GM23338 (cell line): ENCODE results near the gene STAMBP. TPM values are rescaled to one million over a fixed set of nuclear protein-coding genes. Genes with fewer than 3 reads are reported as not detected.

ENCODE experiments used
- ATAC-seq: fragments of 200-7000 bp; cut with Tn5 transposase; 3 replicates; pipeline ENCODE4 v1.9.1; 2020
- DNase-seq: peaks from one replicate; pipeline ENCODE4 v3.0.0-alpha.2; 2015; ENCODE audit warnings: low spot score
- H2AFZ ChIP-seq: fragments of 200-600 bp; sonication (generic); 2 replicates; pipeline ENCODE4 v1.8.0; 2016; ENCODE audit warnings: antibody characterized with exemption, mild to moderate bottlenecking, moderate library complexity
- H3F3A ChIP-seq: fragments of 200-600 bp; sonication (generic); replicated peaks from 2 replicates; pipeline ENCODE4 v1.8.0; 2017; ENCODE audit warnings: antibody characterized with exemption, mixed run types, low read depth
- H3K27ac ChIP-seq: fragments of 200-600 bp; sonication (generic); 2 replicates; pipeline ENCODE4 v1.6.1; 2016; ENCODE audit warnings: low read depth
- H3K27me3 ChIP-seq: fragments of 200-600 bp; sonication (generic); 2 replicates; pipeline ENCODE4 v1.8.0; 2016; ENCODE audit warnings: mild to moderate bottlenecking, mixed run types, moderate library complexity; ENCODE audit not compliant: insufficient read depth
- H3K36me3 ChIP-seq: fragments of 200-600 bp; sonication (generic); 2 replicates; pipeline ENCODE4 v1.8.0; 2016; ENCODE audit warnings: mild to moderate bottlenecking; ENCODE audit not compliant: insufficient read depth
- H3K4me1 ChIP-seq: fragments of 200-600 bp; sonication (generic); 2 replicates; pipeline ENCODE4 v1.8.0; 2016; ENCODE audit warnings: mild to moderate bottlenecking, moderate library complexity; ENCODE audit not compliant: insufficient read depth
- H3K4me2 ChIP-seq: fragments of 200-600 bp; sonication (generic); 2 replicates; pipeline ENCODE4 v1.7.1; 2017; ENCODE audit warnings: mixed run types
- H3K4me3 ChIP-seq: fragments of 200-600 bp; sonication (generic); 2 replicates; pipeline ENCODE4 v1.6.1; 2016; ENCODE audit warnings: mixed run types
- H3K79me2 ChIP-seq: fragments of 200-600 bp; sonication (generic); replicated peaks from 2 replicates; pipeline ENCODE4 v1.8.0; 2017; ENCODE audit warnings: mild to moderate bottlenecking; ENCODE audit not compliant: insufficient read depth
- H3K9me2 ChIP-seq: fragments of 200-600 bp; sonication (generic); 2 replicates; pipeline ENCODE4 v1.8.0; 2017; ENCODE audit not compliant: insufficient read depth
- H4K20me1 ChIP-seq: fragments of 200-600 bp; sonication (generic); replicated peaks from 2 replicates; pipeline ENCODE4 v1.8.0; 2017; ENCODE audit warnings: mild to moderate bottlenecking; ENCODE audit not compliant: insufficient read depth
- H3K27ac Mint-ChIP-seq: 2 replicates; pipeline ENCODE4 v1.8.0; 2020; ENCODE audit warnings: inconsistent platforms, mild to moderate bottlenecking, moderate library complexity, mixed read lengths
- H3K27me3 Mint-ChIP-seq: 3 replicates; pipeline ENCODE4 v1.8.0; 2022; ENCODE audit warnings: low read depth, mild to moderate bottlenecking, moderate library complexity, mixed read lengths, inconsistent platforms; ENCODE audit not compliant: insufficient read depth, poor library complexity
- H3K36me3 Mint-ChIP-seq: 3 replicates; pipeline ENCODE4 v1.8.0; 2021; ENCODE audit warnings: low read depth, mild to moderate bottlenecking, inconsistent platforms, moderate library complexity, mixed read lengths
- H3K4me1 Mint-ChIP-seq: 3 replicates; pipeline ENCODE4 v1.8.0; 2020; ENCODE audit warnings: mild to moderate bottlenecking, inconsistent platforms, mixed read lengths
- H3K4me3 Mint-ChIP-seq: 3 replicates; pipeline ENCODE4 v1.8.0; 2021; ENCODE audit warnings: moderate library complexity, mild to moderate bottlenecking, inconsistent platforms, mixed read lengths
- H3K9me3 Mint-ChIP-seq: 3 replicates; pipeline ENCODE4 v1.8.0; 2020; ENCODE audit warnings: moderate library complexity, mild to moderate bottlenecking, inconsistent platforms, mixed read lengths
- CREB1 ChIP-seq: fragments of 250-450 bp; sonication (Bioruptor Pico); IDR thresholded peaks from 2 replicates; pipeline ENCODE4 v1.5.0; 2020; ENCODE audit warnings: low read depth, mild to moderate bottlenecking, moderate library complexity
- ETS1 ChIP-seq: IDR thresholded peaks from 2 replicates; pipeline ENCODE4 v1.6.1; 2016; ENCODE audit warnings: antibody characterized with exemption
- EZH2 ChIP-seq: fragments of 200-600 bp; sonication (generic); IDR thresholded peaks from one replicate; pipeline ENCODE4 v1.8.0; 2017; ENCODE audit warnings: antibody characterized with exemption, mild to moderate bottlenecking, low read depth; ENCODE audit not compliant: unreplicated experiment
- EZH2phosphoT487 ChIP-seq: fragments of 200-600 bp; sonication (generic); IDR thresholded peaks from one replicate; pipeline ENCODE4 v1.8.1; 2018; ENCODE audit warnings: antibody characterized with exemption; ENCODE audit not compliant: unreplicated experiment
- JUNB ChIP-seq: IDR thresholded peaks from one replicate; pipeline ENCODE4 v1.6.1; 2016; ENCODE audit warnings: antibody characterized with exemption; ENCODE audit not compliant: unreplicated experiment
- NANOG ChIP-seq: IDR thresholded peaks from 2 replicates; pipeline ENCODE4 v1.6.1; 2016; ENCODE audit warnings: antibody characterized with exemption, borderline replicate concordance
- POLR2AphosphoS5 ChIP-seq: IDR thresholded peaks from 2 replicates; pipeline ENCODE4 v1.6.1; 2016; ENCODE audit warnings: antibody characterized with exemption, low read depth
- REST ChIP-seq: IDR thresholded peaks from one replicate; pipeline ENCODE4 v1.6.1; 2018; ENCODE audit warnings: antibody characterized with exemption; ENCODE audit not compliant: unreplicated experiment
- STAT1 ChIP-seq: IDR thresholded peaks from one replicate; pipeline ENCODE4 v1.6.1; 2016; ENCODE audit warnings: antibody characterized with exemption; ENCODE audit not compliant: unreplicated experiment
- ZNF331 ChIP-seq: fragments of 250-450 bp; sonication (Bioruptor Pico); IDR thresholded peaks from 2 replicates; pipeline ENCODE4 v1.5.0; 2020; ENCODE audit warnings: low read depth, mild to moderate bottlenecking, moderate library complexity
- ZNF462 ChIP-seq: fragments of 250-450 bp; sonication (Bioruptor Pico); IDR thresholded peaks from 2 replicates; pipeline ENCODE4 v1.5.0; 2020; ENCODE audit warnings: mild to moderate bottlenecking, moderate library complexity
- polyA plus RNA-seq: library from polyadenylated mRNA; unstranded; fragments of >200 nt; fragmentation: Nextera tagmentation; extraction: Ambion mirVana; gene quantifications from 2 replicates; pipeline ENCODE4 v1.2.1, GENCODE V29; 2016
- total RNA-seq: library from RNA; depleted of rRNA; stranded (reverse); fragments of >200 nt; shearing (Covaris generic); gene quantifications from 2 replicates; pipeline ENCODE4 v1.2.3, GENCODE V29; 2014

STAMBP gene
- total and polyA plus RNA-seq, 2 experiments from 2014 or later, result 33.9 to 106 TPM

- no peak for TF ChIP-seq JUNB
- TF ChIP-seq ZNF331 (CRISPR knock-in tag), result no peak
Measured at GRCh38 chr2:73862987-73863386, 34.2 kb downstream of the STAMBP start (continued).

- 0 out of 2 replicates have a peak, but pooled peaks cover 2% of the 10 kb centered on the region for H3F3A ChIP-seq
- H3K79me2 ChIP-seq, result no peaks in the 10 kb centered on the region
- no peak overlapping the region for H3K27ac ChIP-seq
- Mint-ChIP-seq H3K27me3 (peaks cover 1% of the 10 kb centered on the region), H3K9me3 (no peaks in the 10 kb centered on the region), H3K36me3 (peaks cover 10% of the 10 kb centered on the region), H3K27ac (no peak overlapping the region), H3K4me3 (no peak overlapping the region), H3K4me1 (peaks cover 10% of the 10 kb centered on the region)
- H3K27me3 ChIP-seq, result no peaks in the 10 kb centered on the region
- peak; percentile 67 for ATAC-seq
- peak; percentile 22 for DNase-seq
- no peak overlapping the region for H3K4me3 ChIP-seq
- no peak for TF ChIP-seq EZH2phosphoT487
- no peak for TF ChIP-seq NANOG
- TF ChIP-seq CREB1, result no peak
- no peak for TF ChIP-seq JUNB
- no peak for TF ChIP-seq ZNF462 (CRISPR knock-in tag)
- TF ChIP-seq STAT1, result no peak
- no peak for TF ChIP-seq ETS1
- no peak for TF ChIP-seq POLR2AphosphoS5
- TF ChIP-seq REST, result no peak
- TF ChIP-seq ZNF331 (CRISPR knock-in tag), result no peak
- TF ChIP-seq EZH2, result no peak
- no peak overlapping the region for H2AFZ ChIP-seq
- H3K36me3 ChIP-seq, result peaks cover 12% of the 10 kb centered on the region; the same call in 1 of the 2 replicates
- H4K20me1 ChIP-seq, result 0 out of 2 replicates have a peak, but pooled peaks cover 4% of the 10 kb centered on the region
- H3K4me1 ChIP-seq, result no peaks in the 10 kb centered on the region
- no peaks in the 10 kb centered on the region for H3K9me2 ChIP-seq
- no peak overlapping the region for H3K4me2 ChIP-seq
Measured at GRCh38 chr2:73868204-73868978, 39.6 kb downstream of the STAMBP start.
